ENCODE results near the gene TSR3.

GRCh38 chr16:1299868-1300203 lies 51.8 kb downstream of the TSR3 start:
- TF ChIP-seq CTCF (IDR thresholded peaks at IDR 0.05; ENCODE audit: insufficient read depth, low read length, poor library complexity, severe bottlenecking), result no peak
- no peak for TF ChIP-seq EZH2phosphoT487 (conservative IDR thresholded peaks at IDR 0.05; ENCODE audit: low read length)
